ENCODE data around the gene FBXO47. TPM values are rescaled to one million over a fixed set of nuclear protein-coding genes. Genes with fewer than 3 reads are reported as not detected.
A peak's percentile ranks its signal among the peaks of the same experiment; 100 is the strongest.

The FBXO47 gene
- total RNA-seq, 2 donors from 2014 or later = not detected

GRCh38 chr17:38906460-38907228, 60.6 kb downstream of the FBXO47 start:
- Histone ChIP-seq H3K36me3 (peaks cover 16% of the 10 kb centered on the region), H3K9me3 (no peaks in the 10 kb centered on the region), H3K4me1 (peaks cover 0 to 62% of the 10 kb centered on the region in 2 donors), H3K27ac (peak overlapping the region; percentile 20 to 26), H3K4me3 (no peak overlapping the region), H3K27me3 (no peaks in the 10 kb centered on the region)
- TF ChIP-seq, protein P1, sequence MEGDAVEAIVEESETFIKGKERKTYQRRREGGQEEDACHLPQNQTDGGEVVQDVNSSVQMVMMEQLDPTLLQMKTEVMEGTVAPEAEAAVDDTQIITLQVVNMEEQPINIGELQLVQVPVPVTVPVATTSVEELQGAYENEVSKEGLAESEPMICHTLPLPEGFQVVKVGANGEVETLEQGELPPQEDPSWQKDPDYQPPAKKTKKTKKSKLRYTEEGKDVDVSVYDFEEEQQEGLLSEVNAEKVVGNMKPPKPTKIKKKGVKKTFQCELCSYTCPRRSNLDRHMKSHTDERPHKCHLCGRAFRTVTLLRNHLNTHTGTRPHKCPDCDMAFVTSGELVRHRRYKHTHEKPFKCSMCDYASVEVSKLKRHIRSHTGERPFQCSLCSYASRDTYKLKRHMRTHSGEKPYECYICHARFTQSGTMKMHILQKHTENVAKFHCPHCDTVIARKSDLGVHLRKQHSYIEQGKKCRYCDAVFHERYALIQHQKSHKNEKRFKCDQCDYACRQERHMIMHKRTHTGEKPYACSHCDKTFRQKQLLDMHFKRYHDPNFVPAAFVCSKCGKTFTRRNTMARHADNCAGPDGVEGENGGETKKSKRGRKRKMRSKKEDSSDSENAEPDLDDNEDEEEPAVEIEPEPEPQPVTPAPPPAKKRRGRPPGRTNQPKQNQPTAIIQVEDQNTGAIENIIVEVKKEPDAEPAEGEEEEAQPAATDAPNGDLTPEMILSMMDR (IDR thresholded peaks at IDR 0.05) = no peak
- no peak for DNase-seq (ENCODE audit: low spot score)

DNA sequence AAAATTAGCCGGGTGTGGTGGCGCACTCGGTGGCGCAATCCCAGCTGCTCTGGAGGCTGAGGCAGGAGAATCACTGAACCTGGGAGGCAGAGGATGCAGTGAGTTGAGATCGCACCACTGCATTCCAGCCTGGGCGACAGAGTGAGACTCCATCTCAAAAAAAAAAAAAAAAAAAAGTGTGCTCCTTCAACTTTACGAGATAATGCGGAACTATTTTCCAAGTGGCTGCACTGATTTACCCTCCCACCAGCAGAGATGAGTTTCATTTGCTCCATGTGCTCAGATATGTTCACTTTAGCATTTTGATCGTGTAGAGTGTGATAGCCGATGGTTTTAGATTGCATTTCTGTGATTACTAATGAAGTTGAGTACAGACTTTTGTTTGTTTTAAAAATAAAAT, 61.8 kb downstream of the FBXO47 start:
- Histone ChIP-seq H3K27ac (no peak overlapping the region), H3K9me3 (no peaks in the 10 kb centered on the region), H3K4me1 (peaks cover 0 to 68% of the 10 kb centered on the region in 2 donors), H3K27me3 (no peaks in the 10 kb centered on the region), H3K4me3 (no peak overlapping the region), H3K36me3 (peaks cover 16% of the 10 kb centered on the region)
- DNase-seq (ENCODE audit: low spot score) = no peak
- TF ChIP-seq, protein P1 (IDR thresholded peaks at IDR 0.05) = no peak

DNA sequence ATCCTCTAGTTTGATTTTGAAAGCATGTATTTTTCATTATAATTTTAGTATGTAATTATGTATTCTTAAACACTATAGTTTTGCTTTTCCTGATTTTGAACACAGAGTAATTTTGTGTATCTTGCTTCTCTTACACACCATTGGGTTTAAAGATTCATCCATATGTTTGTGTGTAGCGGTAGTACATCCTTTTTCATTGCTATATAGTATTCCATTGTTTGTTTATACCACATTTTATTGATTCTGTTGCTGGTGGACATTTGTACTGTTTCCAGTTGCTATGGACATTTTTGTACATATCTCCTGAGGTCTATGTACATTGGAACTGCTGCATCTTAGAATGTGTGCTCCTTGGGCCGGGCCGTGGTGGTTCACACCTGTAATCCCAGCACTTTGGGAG, 62.3 kb downstream of the FBXO47 start:
- TF ChIP-seq, protein P1 (IDR thresholded peaks at IDR 0.05) = no peak
- Histone ChIP-seq H3K4me1 (peaks cover 0 to 71% of the 10 kb centered on the region in 2 donors), H3K36me3 (peaks cover 16% of the 10 kb centered on the region), H3K27ac (no peak overlapping the region), H3K4me3 (no peak overlapping the region), H3K27me3 (no peaks in the 10 kb centered on the region), H3K9me3 (no peaks in the 10 kb centered on the region)
- DNase-seq (ENCODE audit: low spot score) = no peak

GRCh38 chr17:38903404-38903803, 63.8 kb downstream of the FBXO47 start:
- H3K27ac ChIP-seq = no peak overlapping the region

DNA sequence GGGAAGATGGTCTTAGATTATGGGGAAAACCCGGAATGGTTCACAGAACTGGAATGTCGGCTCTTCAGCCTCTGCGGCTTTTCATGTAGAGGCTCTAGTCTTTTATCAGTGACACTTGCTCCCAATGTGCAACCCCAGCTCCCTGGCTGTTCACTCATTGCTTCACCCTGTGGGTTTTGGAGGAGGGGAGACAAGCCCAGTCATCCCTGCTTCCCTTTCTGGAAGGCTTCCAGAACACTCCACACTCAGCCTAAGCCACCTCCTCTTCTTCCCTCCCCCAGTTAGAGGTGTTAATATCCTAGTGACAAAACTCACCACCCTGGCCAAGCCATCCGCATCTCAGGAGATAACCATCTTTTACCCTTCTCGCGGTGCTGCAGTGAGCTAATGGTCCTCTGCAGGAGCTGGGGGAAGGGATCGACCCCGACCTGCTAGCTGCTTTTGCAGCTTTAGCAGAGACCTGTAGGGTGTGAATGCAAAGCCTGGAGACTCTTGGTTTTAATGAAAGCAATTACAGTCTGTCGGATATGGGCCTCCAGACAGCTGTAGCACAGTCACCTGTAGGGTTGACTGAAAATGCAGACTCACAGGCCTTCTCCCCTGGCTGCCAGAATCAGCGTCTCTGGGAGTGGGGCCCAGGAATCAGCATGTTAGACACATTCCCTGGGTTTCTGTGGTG, 66.1 kb downstream of the FBXO47 start:
- Histone ChIP-seq H3K4me3 (peak overlapping the region in 1 of 2 donors; percentile 5), H3K36me3 (peaks cover 28% of the 10 kb centered on the region)
- DNase-seq (ENCODE audit: low spot score) = peak; percentile 78

More at GRCh38 chr17:38903404-38903803, 63.8 kb downstream of the FBXO47 start:
- Histone ChIP-seq H3K9me3 (no peaks in the 10 kb centered on the region), H3K4me1 (peaks cover 0 to 78% of the 10 kb centered on the region in 2 donors), H3K27me3 (no peaks in the 10 kb centered on the region), H3K36me3 (peaks cover 24% of the 10 kb centered on the region), H3K4me3 (no peak overlapping the region)
- DNase-seq (ENCODE audit: low spot score) = no peak
- TF ChIP-seq, protein P1 (IDR thresholded peaks at IDR 0.05) = no peak

More for the DNA sequence above, 66.1 kb downstream of the FBXO47 start:
- Histone ChIP-seq H3K4me1 (peaks cover 0 to 78% of the 10 kb centered on the region in 2 donors), H3K9me3 (no peaks in the 10 kb centered on the region), H3K27ac (peak overlapping the region; percentile 58 to 60), H3K27me3 (no peaks in the 10 kb centered on the region)
- TF ChIP-seq, protein P1 (IDR thresholded peaks at IDR 0.05) = no peak
